ENCODE data around the gene ADTRP. TPM values are rescaled to one million over a fixed set of nuclear protein-coding genes. Genes with fewer than 3 reads are reported as not detected.

The ADTRP gene
- total and polyA plus RNA-seq, 2 experiments from 2014 or later: 1.3 to 2.6 TPM

- Histone ChIP-seq H3K79me2 (ENCODE audit: insufficient read depth) (no peaks in the 10 kb centered on the region), H3K4me2 (ENCODE audit: unreplicated experiment) (no peak overlapping the region), H3K4me3 (no peak overlapping the region), H3F3A (ENCODE audit: insufficient read depth) (no peaks in the 10 kb centered on the region), H3K4me1 (ENCODE audit: insufficient read depth) (no peaks in the 10 kb centered on the region), H3K9ac (no peak overlapping the region), H3K9me3 (ENCODE audit: low read depth) (no peaks in the 10 kb centered on the region), H3K27ac (no peak overlapping the region), H3K27me3 (replicated peaks; ENCODE audit: insufficient read depth) (no peaks in the 10 kb centered on the region), H4K20me1 (ENCODE audit: insufficient read depth) (no peaks in the 10 kb centered on the region), H3K36me3 (ENCODE audit: low read depth) (no peaks in the 10 kb centered on the region), H2AFZ (no peak overlapping the region), H3K9me2 (ENCODE audit: insufficient read depth) (no peaks in the 10 kb centered on the region)
- TF ChIP-seq EZH2phosphoT487 (IDR thresholded peaks at IDR 0.05; ENCODE audit: insufficient read depth, low read depth) (no peak), EZH2 (IDR thresholded peaks at IDR 0.05; ENCODE audit: insufficient read depth, poor library complexity, severe bottlenecking) (no peak)
- no peak for DNase-seq
- 92 to 96% methylated on average over 3 of the region's 3 CpGs for WGBS, 2 experiments (ENCODE audit: low coverage in 1 of 2, low lambda C conversion rate in 2 of 2, missing lambda C conversion rate in 2 of 2)
- in situ Hi-C loops (cut with MboI): no loop called here
Measured at GRCh38 chr6:11821781-11822180, 43.2 kb upstream of the ADTRP start.

- Histone ChIP-seq H3K4me3 (no peak overlapping the region), H3K36me3 (ENCODE audit: low read depth) (no peaks in the 10 kb centered on the region), H3K4me2 (ENCODE audit: unreplicated experiment) (no peak overlapping the region), H2AFZ (no peak overlapping the region), H3K4me1 (ENCODE audit: insufficient read depth) (peaks cover 1% of the 10 kb centered on the region), H3K27me3 (replicated peaks; ENCODE audit: insufficient read depth) (no peaks in the 10 kb centered on the region), H3K9ac (no peak overlapping the region), H3K9me2 (ENCODE audit: insufficient read depth) (no peaks in the 10 kb centered on the region), H3K9me3 (ENCODE audit: low read depth) (no peaks in the 10 kb centered on the region), H3F3A (ENCODE audit: insufficient read depth) (no peaks in the 10 kb centered on the region), H3K79me2 (ENCODE audit: insufficient read depth) (no peaks in the 10 kb centered on the region), H3K27ac (no peak overlapping the region), H4K20me1 (ENCODE audit: insufficient read depth) (no peaks in the 10 kb centered on the region)
- TF ChIP-seq EZH2 (IDR thresholded peaks at IDR 0.05; ENCODE audit: insufficient read depth, poor library complexity, severe bottlenecking): no peak
- WGBS, 2 experiments (ENCODE audit: low coverage in 1 of 2, low lambda C conversion rate in 2 of 2, missing lambda C conversion rate in 2 of 2): 87 to 91% methylated on average over 4 of the region's 4 CpGs
- in situ Hi-C loops (cut with MboI): no loop called here
- DNase-seq: no peak
Measured at GRCh38 chr6:11820821-11821220, 42.2 kb upstream of the ADTRP start.

- H3K79me2 ChIP-seq (ENCODE audit: insufficient read depth): no peaks in the 10 kb centered on the region
- no peak overlapping the region for H3K4me2 ChIP-seq (ENCODE audit: unreplicated experiment)
- H3K27ac ChIP-seq: no peak overlapping the region
- no peaks in the 10 kb centered on the region for H4K20me1 ChIP-seq (ENCODE audit: insufficient read depth)
- no peak overlapping the region for H3K4me3 ChIP-seq
- in situ Hi-C loops (cut with MboI): no loop called here
- H2AFZ ChIP-seq: no peak overlapping the region
- no peaks in the 10 kb centered on the region for H3K9me2 ChIP-seq (ENCODE audit: insufficient read depth)
- no peak overlapping the region for H3K9ac ChIP-seq
- 97% methylated on average over 3 of the region's 3 CpGs for WGBS, 2 experiments (ENCODE audit: low coverage in 1 of 2, low lambda C conversion rate in 2 of 2, missing lambda C conversion rate in 2 of 2)
- DNase-seq: no peak
- H3K36me3 ChIP-seq (ENCODE audit: low read depth): no peaks in the 10 kb centered on the region
- H3K4me1 ChIP-seq (ENCODE audit: insufficient read depth): peaks cover 12% of the 10 kb centered on the region
- no peaks in the 10 kb centered on the region for H3K27me3 ChIP-seq (replicated peaks; ENCODE audit: insufficient read depth)
- H3K9me3 ChIP-seq (ENCODE audit: low read depth): no peaks in the 10 kb centered on the region
- TF ChIP-seq EZH2phosphoT487 (IDR thresholded peaks at IDR 0.05; ENCODE audit: insufficient read depth, low read depth) (no peak), EZH2 (IDR thresholded peaks at IDR 0.05; ENCODE audit: insufficient read depth, poor library complexity, severe bottlenecking) (no peak)
- no peaks in the 10 kb centered on the region for H3F3A ChIP-seq (ENCODE audit: insufficient read depth)
Measured at GRCh38 chr6:11819486-11819885, 40.9 kb upstream of the ADTRP start.

GRCh38 chr6:11815231-11815630 lies 36.6 kb upstream of the ADTRP start:
- Histone ChIP-seq H3K4me3 (no peak overlapping the region), H3K4me1 (ENCODE audit: insufficient read depth) (peaks cover 23% of the 10 kb centered on the region), H3K9me3 (ENCODE audit: low read depth) (no peaks in the 10 kb centered on the region), H3K79me2 (ENCODE audit: insufficient read depth) (no peaks in the 10 kb centered on the region), H4K20me1 (ENCODE audit: insufficient read depth) (no peaks in the 10 kb centered on the region), H3K4me2 (ENCODE audit: unreplicated experiment) (peak overlapping the region; percentile 36), H3K9ac (no peak overlapping the region), H3K9me2 (ENCODE audit: insufficient read depth) (no peaks in the 10 kb centered on the region), H3K27me3 (replicated peaks; ENCODE audit: insufficient read depth) (no peaks in the 10 kb centered on the region), H3F3A (ENCODE audit: insufficient read depth) (peaks cover 4% of the 10 kb centered on the region; the same call in 1 of the 2 replicates), H3K27ac (peak overlapping the region; percentile 70), H2AFZ (peak overlapping the region; percentile 47), H3K36me3 (ENCODE audit: low read depth) (no peaks in the 10 kb centered on the region)
- 97 to 100% methylated on average over 1 of the region's 1 CpG for WGBS, 2 experiments (ENCODE audit: low coverage in 1 of 2, low lambda C conversion rate in 2 of 2, missing lambda C conversion rate in 2 of 2)
- TF ChIP-seq EZH2 (IDR thresholded peaks at IDR 0.05; ENCODE audit: insufficient read depth, poor library complexity, severe bottlenecking) (no peak), EZH2phosphoT487 (IDR thresholded peaks at IDR 0.05; ENCODE audit: insufficient read depth, low read depth) (no peak)
- in situ Hi-C loops (cut with MboI): no loop called here
- DNase-seq: peak; percentile 62

GRCh38 chr6:11814819-11815218 lies 36.2 kb upstream of the ADTRP start:
- no peak overlapping the region for H3K4me3 ChIP-seq
- peak overlapping the region; percentile 47 for H2AFZ ChIP-seq
- H3K4me2 ChIP-seq (ENCODE audit: unreplicated experiment): peak overlapping the region; percentile 36
- no peak overlapping the region for H3K9ac ChIP-seq
- WGBS, 2 experiments (ENCODE audit: low coverage in 1 of 2, low lambda C conversion rate in 2 of 2, missing lambda C conversion rate in 2 of 2): 96 to 97% methylated on average over 4 of the region's 4 CpGs
- no peaks in the 10 kb centered on the region for H3K9me2 ChIP-seq (ENCODE audit: insufficient read depth)
- H3K36me3 ChIP-seq (ENCODE audit: low read depth): no peaks in the 10 kb centered on the region
- H3K27me3 ChIP-seq (replicated peaks; ENCODE audit: insufficient read depth): no peaks in the 10 kb centered on the region
- in situ Hi-C loops (cut with MboI): no loop called here
- H3K9me3 ChIP-seq (ENCODE audit: low read depth): no peaks in the 10 kb centered on the region
- no peak for DNase-seq
- H3K27ac ChIP-seq: peak overlapping the region; percentile 70
- H3K79me2 ChIP-seq (ENCODE audit: insufficient read depth): no peaks in the 10 kb centered on the region
- H3K4me1 ChIP-seq (ENCODE audit: insufficient read depth): peaks cover 27% of the 10 kb centered on the region
- no peak for TF ChIP-seq EZH2 (IDR thresholded peaks at IDR 0.05; ENCODE audit: insufficient read depth, poor library complexity, severe bottlenecking)
- no peak for TF ChIP-seq EZH2phosphoT487 (IDR thresholded peaks at IDR 0.05; ENCODE audit: insufficient read depth, low read depth)
- no peaks in the 10 kb centered on the region for H4K20me1 ChIP-seq (ENCODE audit: insufficient read depth)
- peaks cover 5% of the 10 kb centered on the region; the same call in 1 of the 2 replicates for H3F3A ChIP-seq (ENCODE audit: insufficient read depth)
